K562 (cell line): Measurements from ENCODE around the gene CRADD. TPM values are rescaled to one million over a fixed set of nuclear protein-coding genes. Genes with fewer than 3 reads are reported as not detected.

Experiments
- ATAC-seq: fragments of 200-7000 bp; cut with Tn5 transposase; 3 replicates; pipeline ENCODE4 v1.9.1; 2020; ENCODE audit warnings: moderate library complexity
- BruUV-seq: library from RNA; stranded (reverse); fragments of 400-500 nt; replicated peaks from 2 replicates; lab custom pipeline; 2021; lab: Mats Ljungman, UMichigan
- CTCF ChIA-PET: fragments of 300-600 bp; formaldehyde crosslinking; extraction: SDS; loops from one replicate; lab custom pipeline; 2021; ENCODE audit warnings: low intra/inter-chr PET ratio; lab: Yijun Ruan, JAX
- POLR2A ChIA-PET: fragments of 300-600, 350-650 bp; sonication (Branson Sonifier 250); formaldehyde crosslinking; extraction: SDS; loops from one replicate; lab custom pipeline; 2021; ENCODE audit warnings: antibody characterized with exemption, inconsistent platforms; lab: Yijun Ruan, JAX
- DNase-seq, 4 experiments: peaks; one replicate each; pipeline versions ENCODE4 v3.0.0 to v3.0.0-alpha.2; 2011 to 2018; ENCODE audit warnings: low spot score in 3 of 4, mixed read lengths in 3 of 4; ENCODE audit errors: extremely low read depth in 1 of 4
- FAIRE-seq: peaks from 2 replicates; lab custom pipeline; 2011; peaks lifted over from hg19 to GRCh38; lab: Jason Lieb, UNC
- H2AFZ ChIP-seq: 2 replicates; pipeline ENCODE4 v1.6.0; 2011; ENCODE audit warnings: low read depth, low read length, control low read depth, inconsistent platforms
- H3K27ac ChIP-seq: fragments of 200-600 bp; 3 replicates; pipeline ENCODE4 v1.8.0; 2011; ENCODE audit warnings: low read depth, mild to moderate bottlenecking, control low read depth, inconsistent platforms, low read length, moderate library complexity, mixed read lengths; ENCODE audit errors: extremely low read depth
- H3K27me3 ChIP-seq, 2 experiments: fragments of 300-600 bp in 1 of 2; 2 replicates in 1 of 2; 3 replicates in 1 of 2; pipeline versions ENCODE4 v1.6.0 to v1.8.0; 2011; ENCODE audit warnings: inconsistent platforms in 2 of 2, low read length in 2 of 2, mild to moderate bottlenecking in 1 of 2, mixed read lengths in 1 of 2, moderate library complexity in 1 of 2; ENCODE audit not compliant: control insufficient read depth in 2 of 2, insufficient read depth in 2 of 2
- H3K36me3 ChIP-seq: fragments of 300-600 bp; 3 replicates; pipeline ENCODE4 v1.8.0; 2011; ENCODE audit warnings: mild to moderate bottlenecking, low read length, inconsistent platforms; ENCODE audit not compliant: control insufficient read depth, insufficient read depth
- H3K4me1 ChIP-seq, 2 experiments: fragments of 200-600 bp in 1 of 2; replicated peaks in 1 of 2; 2 replicates in 1 of 2; 3 replicates in 1 of 2; pipeline versions ENCODE4 v1.5.1 to v1.8.0; 2011; ENCODE audit warnings: inconsistent platforms in 2 of 2, low read length in 2 of 2, mild to moderate bottlenecking in 1 of 2, mixed read lengths in 1 of 2, moderate library complexity in 1 of 2; ENCODE audit not compliant: control insufficient read depth in 2 of 2, insufficient read depth in 2 of 2
- H3K4me2 ChIP-seq: 2 replicates; pipeline ENCODE4 v1.6.1; 2011; ENCODE audit warnings: low read length, control low read depth, inconsistent platforms, mixed read lengths; ENCODE audit not compliant: insufficient read depth
- H3K4me3 ChIP-seq: fragments of 200-600 bp; sonication (generic), shearing (Covaris generic); 2 replicates; pipeline ENCODE4 v1.5.1; 2016; ENCODE audit warnings: control low read depth, inconsistent platforms
- H3K79me2 ChIP-seq: fragments of 200-600 bp; 3 replicates; pipeline ENCODE4 v1.8.0; 2011; ENCODE audit warnings: low read length, inconsistent platforms; ENCODE audit not compliant: control insufficient read depth, insufficient read depth
- H3K9ac ChIP-seq, 2 experiments: 2 replicates each; pipeline versions ENCODE4 v1.6.0 to v1.6.1; 2011; ENCODE audit warnings: low read depth in 2 of 2, low read length in 2 of 2, control low read depth in 1 of 2, inconsistent platforms in 1 of 2, mild to moderate bottlenecking in 1 of 2, mixed read lengths in 1 of 2; ENCODE audit not compliant: insufficient read depth in 1 of 2
- H3K9me1 ChIP-seq: one replicate; pipeline ENCODE4 v1.6.0; 2011; ENCODE audit warnings: inconsistent platforms, mild to moderate bottlenecking, low read length, moderate library complexity; ENCODE audit not compliant: control insufficient read depth, insufficient read depth
- H3K9me3 ChIP-seq: replicated peaks from 2 replicates; pipeline ENCODE4 v1.5.1; 2011; ENCODE audit warnings: low read depth, low read length, inconsistent platforms; ENCODE audit not compliant: control insufficient read depth, insufficient read depth
- H4K20me1 ChIP-seq: replicated peaks from 2 replicates; pipeline ENCODE4 v1.6.1; 2011; ENCODE audit warnings: low read length, inconsistent platforms, mixed read lengths; ENCODE audit not compliant: control insufficient read depth, insufficient read depth
- BCOR ChIP-seq: fragments of 450-650 bp; IDR thresholded peaks from 2 replicates; pipeline ENCODE4 v1.6.1; 2016
- CBFA2T3 ChIP-seq: fragments of 450-650 bp; IDR thresholded peaks from 2 replicates; pipeline ENCODE4 v1.6.1; 2017
- GTF2A2 ChIP-seq: IDR thresholded peaks from 2 replicates; pipeline ENCODE4 v1.6.1; 2016; ENCODE audit warnings: mild to moderate bottlenecking, missing genetic modification characterization, missing compliant biosample characterization
- MCM7 ChIP-seq, 2 experiments: fragments of 450-650 bp; IDR thresholded peaks; 2 replicates each; pipeline ENCODE4 v1.6.1; 2016 to 2018
- NFYB ChIP-seq: IDR thresholded peaks from 2 replicates; pipeline ENCODE4 v1.6.1; 2011; ENCODE audit warnings: mild to moderate bottlenecking, moderate library complexity; ENCODE audit not compliant: insufficient read length; ENCODE audit errors: extremely low read depth
- PTBP1 ChIP-seq: fragments of 200-400 bp; formaldehyde crosslinking; IDR thresholded peaks from 2 replicates; pipeline ENCODE4 v1.6.1; 2017; ENCODE audit warnings: low read depth, low read length
- SMARCA5 ChIP-seq: fragments of 450-650 bp; IDR thresholded peaks from 2 replicates; pipeline ENCODE4 v1.6.1; 2016
- ZBTB17 ChIP-seq: fragments of 450-650 bp; formaldehyde crosslinking; IDR thresholded peaks from 2 replicates; pipeline ENCODE4 v1.4.0; 2020; ENCODE audit warnings: mild to moderate bottlenecking
- ZNF280B ChIP-seq: fragments of 250-450 bp; sonication (Bioruptor Pico); IDR thresholded peaks from 2 replicates; pipeline ENCODE4 v1.5.1; 2021; ENCODE audit warnings: mild to moderate bottlenecking
- ZNF707 ChIP-seq: fragments of 250-450 bp; sonication (Bioruptor Pico); conservative IDR thresholded peaks from 2 replicates; pipeline ENCODE4 v1.8.0; 2022; ENCODE audit warnings: inconsistent platforms, mild to moderate bottlenecking, moderate library complexity
- WGBS: fragments of 100-300 bp; shearing (Covaris generic); methylation state at CpG from one replicate; pipeline ENCODE4 v1.1.6; 2016; ENCODE audit warnings: low coverage, mixed read lengths; ENCODE audit not compliant: insufficient coverage; ENCODE audit errors: missing lambda C conversion rate; 5-methylcytosine and 5-hydroxymethylcytosine counted together
- in situ Hi-C: fragments of 300-500 bp; cut with MboI; formaldehyde crosslinking; loops from 4 replicates; pipeline ENCODE4 v1.15.0; 2018; ENCODE audit warnings: inconsistent platforms, mixed read lengths
- intact Hi-C: fragments of 100-400 bp; cut with micrococcal nuclease; formaldehyde crosslinking; loops from 2 replicates; pipeline ENCODE4 v1.14.2; 2022
- polyA plus RNA-seq, 8 experiments: library from polyadenylated mRNA; depleted of rRNA in 4 of 8; stranded (reverse) in 5 of 8; unstranded in 3 of 8; fragments of >200 nt; fragmentation: Nextera tagmentation in 2 of 8; fragmentation: Illumina TruSeq in 1 of 8; extraction: Ambion mirVana in 2 of 8; extraction: Trizol in 1 of 8; gene quantifications; 2 replicates each; pipeline versions ENCODE4 v1.2.1 to v1.2.3, GENCODE V29; 2011 to 2014; ENCODE audit warnings: inconsistent platforms in 1 of 8, missing spikeins in 1 of 8
- total RNA-seq, 7 experiments: library from RNA; depleted of rRNA in 6 of 7; stranded (reverse); fragments of >200 nt in 6 of 7; fragmentation: Illumina TruSeq in 2 of 7; extraction: Trizol in 2 of 7; gene quantifications; 2 replicates each; pipeline versions ENCODE4 v1.2.1 to v1.2.3, GENCODE V29; 2011 to 2021; ENCODE audit warnings: low replicate concordance in 1 of 7
- TF ChIP-seq, protein P1 (sequence below): fragments of 450-650 bp; IDR thresholded peaks from 2 replicates; pipeline ENCODE4 v1.6.1; 2017; ENCODE audit warnings: antibody characterized with exemption, mild to moderate bottlenecking
- TF ChIP-seq, protein P2 (sequence below): fragments of 450-650 bp; IDR thresholded peaks from 2 replicates; pipeline ENCODE4 v1.6.1; 2016; ENCODE audit warnings: low read depth, mild to moderate bottlenecking, moderate library complexity
- TF ChIP-seq, protein P3 (sequence below): sonication (generic); formaldehyde crosslinking; IDR thresholded peaks from 2 replicates; pipeline ENCODE4 v1.8.0; 2023; ENCODE audit warnings: mild to moderate bottlenecking, missing genetic modification reagents

CRADD gene
- total and polyA plus RNA-seq, 9 of the 15 experiments (the other 6 are each of a cell fraction or from before 2014, with no cell fraction given) = 20.5 to 41.1 (median 25.9) TPM

DNA sequence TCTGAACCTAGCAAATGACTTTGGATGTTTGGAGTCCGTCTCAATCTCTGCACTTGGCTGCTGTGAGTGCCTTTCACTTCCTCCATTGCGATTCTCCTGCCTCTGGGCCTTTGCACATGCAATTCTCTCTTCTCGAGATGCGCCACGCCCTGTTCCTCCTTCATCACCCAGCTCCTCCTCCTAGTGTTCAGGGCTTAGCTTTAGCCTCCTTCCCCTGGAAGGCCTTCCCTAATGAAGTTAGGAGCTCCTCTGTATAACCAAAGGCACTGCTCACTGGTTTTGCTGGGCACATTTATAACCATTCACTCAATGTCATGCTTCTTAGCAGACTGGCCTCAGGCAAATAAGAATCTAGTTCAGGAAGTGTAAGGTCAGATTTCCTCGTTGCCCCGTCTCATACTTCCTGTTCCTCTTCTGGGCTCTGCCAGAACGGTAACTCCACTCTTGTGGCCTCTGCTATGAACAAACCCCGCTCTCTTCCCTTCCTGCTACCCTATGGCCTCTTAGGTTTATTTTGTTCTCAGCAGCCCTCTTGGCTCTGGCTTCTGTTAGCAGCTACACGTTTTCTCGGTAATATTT is 171.4 kb downstream of the CRADD start:
- Histone ChIP-seq H3K4me1 (peaks cover 4 to 11% of the 10 kb centered on the region in 2 experiments; a peak in 4 of 5 replicates), H3K9me1 (no peaks in the 10 kb centered on the region), H3K9me3 (no peaks in the 10 kb centered on the region), H3K4me2 (no peak overlapping the region; the same call in 1 of the 2 replicates), H3K36me3 (peaks cover 3% of the 10 kb centered on the region; the same call in 2 of the 3 replicates), H4K20me1 (no peaks in the 10 kb centered on the region), H3K4me3 (no peak overlapping the region), H2AFZ (no peak overlapping the region), H3K27me3 (no peaks in the 10 kb centered on the region), H3K79me2 (no peaks in the 10 kb centered on the region), H3K9ac (no peak overlapping the region), H3K27ac (no peak overlapping the region)
- POLR2A ChIA-PET = interaction anchor here (0.7 to 1.1 kb wide), 3 partner anchors 12 to 28 kb away, joined by 3 to 6 read pairs (median 3); no protein-coding TSS in a partner anchor
- CTCF ChIA-PET = no interaction called here
- intact Hi-C loops (no loop called here), in situ Hi-C loops (no loop called here)
- ATAC-seq = peak; percentile 55
- no TSS peak for BruUV-seq
- peak; percentile 42 for FAIRE-seq
- WGBS = 63% methylated on average over 11 of the region's 11 CpGs
- no peak for DNase-seq
- TF ChIP-seq CBFA2T3 (no peak), ZBTB17 (CRISPR knock-in tag) (no peak), SMARCA5 (peak; percentile 38; the same call in 1 of the 2 replicates), ZNF707 (CRISPR knock-in tag) (no peak), GTF2A2 (tag) (no peak), NFYB (no peak), BCOR (peak; percentile 75), MCM7 (IDR thresholded peaks at IDR 0.05) (no peak), ZNF280B (CRISPR knock-in tag) (no peak), PTBP1 (no peak)
- TF ChIP-seq, protein P1, sequence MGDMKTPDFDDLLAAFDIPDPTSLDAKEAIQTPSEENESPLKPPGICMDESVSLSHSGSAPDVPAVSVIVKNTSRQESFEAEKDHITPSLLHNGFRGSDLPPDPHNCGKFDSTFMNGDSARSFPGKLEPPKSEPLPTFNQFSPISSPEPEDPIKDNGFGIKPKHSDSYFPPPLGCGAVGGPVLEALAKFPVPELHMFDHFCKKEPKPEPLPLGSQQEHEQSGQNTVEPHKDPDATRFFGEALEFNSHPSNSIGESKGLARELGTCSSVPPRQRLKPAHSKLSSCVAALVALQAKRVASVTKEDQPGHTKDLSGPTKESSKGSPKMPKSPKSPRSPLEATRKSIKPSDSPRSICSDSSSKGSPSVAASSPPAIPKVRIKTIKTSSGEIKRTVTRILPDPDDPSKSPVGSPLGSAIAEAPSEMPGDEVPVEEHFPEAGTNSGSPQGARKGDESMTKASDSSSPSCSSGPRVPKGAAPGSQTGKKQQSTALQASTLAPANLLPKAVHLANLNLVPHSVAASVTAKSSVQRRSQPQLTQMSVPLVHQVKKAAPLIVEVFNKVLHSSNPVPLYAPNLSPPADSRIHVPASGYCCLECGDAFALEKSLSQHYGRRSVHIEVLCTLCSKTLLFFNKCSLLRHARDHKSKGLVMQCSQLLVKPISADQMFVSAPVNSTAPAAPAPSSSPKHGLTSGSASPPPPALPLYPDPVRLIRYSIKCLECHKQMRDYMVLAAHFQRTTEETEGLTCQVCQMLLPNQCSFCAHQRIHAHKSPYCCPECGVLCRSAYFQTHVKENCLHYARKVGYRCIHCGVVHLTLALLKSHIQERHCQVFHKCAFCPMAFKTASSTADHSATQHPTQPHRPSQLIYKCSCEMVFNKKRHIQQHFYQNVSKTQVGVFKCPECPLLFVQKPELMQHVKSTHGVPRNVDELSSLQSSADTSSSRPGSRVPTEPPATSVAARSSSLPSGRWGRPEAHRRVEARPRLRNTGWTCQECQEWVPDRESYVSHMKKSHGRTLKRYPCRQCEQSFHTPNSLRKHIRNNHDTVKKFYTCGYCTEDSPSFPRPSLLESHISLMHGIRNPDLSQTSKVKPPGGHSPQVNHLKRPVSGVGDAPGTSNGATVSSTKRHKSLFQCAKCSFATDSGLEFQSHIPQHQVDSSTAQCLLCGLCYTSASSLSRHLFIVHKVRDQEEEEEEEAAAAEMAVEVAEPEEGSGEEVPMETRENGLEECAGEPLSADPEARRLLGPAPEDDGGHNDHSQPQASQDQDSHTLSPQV = no peak
- TF ChIP-seq, protein P2, sequence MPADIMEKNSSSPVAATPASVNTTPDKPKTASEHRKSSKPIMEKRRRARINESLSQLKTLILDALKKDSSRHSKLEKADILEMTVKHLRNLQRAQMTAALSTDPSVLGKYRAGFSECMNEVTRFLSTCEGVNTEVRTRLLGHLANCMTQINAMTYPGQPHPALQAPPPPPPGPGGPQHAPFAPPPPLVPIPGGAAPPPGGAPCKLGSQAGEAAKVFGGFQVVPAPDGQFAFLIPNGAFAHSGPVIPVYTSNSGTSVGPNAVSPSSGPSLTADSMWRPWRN = no peak
- TF ChIP-seq, protein P3, sequence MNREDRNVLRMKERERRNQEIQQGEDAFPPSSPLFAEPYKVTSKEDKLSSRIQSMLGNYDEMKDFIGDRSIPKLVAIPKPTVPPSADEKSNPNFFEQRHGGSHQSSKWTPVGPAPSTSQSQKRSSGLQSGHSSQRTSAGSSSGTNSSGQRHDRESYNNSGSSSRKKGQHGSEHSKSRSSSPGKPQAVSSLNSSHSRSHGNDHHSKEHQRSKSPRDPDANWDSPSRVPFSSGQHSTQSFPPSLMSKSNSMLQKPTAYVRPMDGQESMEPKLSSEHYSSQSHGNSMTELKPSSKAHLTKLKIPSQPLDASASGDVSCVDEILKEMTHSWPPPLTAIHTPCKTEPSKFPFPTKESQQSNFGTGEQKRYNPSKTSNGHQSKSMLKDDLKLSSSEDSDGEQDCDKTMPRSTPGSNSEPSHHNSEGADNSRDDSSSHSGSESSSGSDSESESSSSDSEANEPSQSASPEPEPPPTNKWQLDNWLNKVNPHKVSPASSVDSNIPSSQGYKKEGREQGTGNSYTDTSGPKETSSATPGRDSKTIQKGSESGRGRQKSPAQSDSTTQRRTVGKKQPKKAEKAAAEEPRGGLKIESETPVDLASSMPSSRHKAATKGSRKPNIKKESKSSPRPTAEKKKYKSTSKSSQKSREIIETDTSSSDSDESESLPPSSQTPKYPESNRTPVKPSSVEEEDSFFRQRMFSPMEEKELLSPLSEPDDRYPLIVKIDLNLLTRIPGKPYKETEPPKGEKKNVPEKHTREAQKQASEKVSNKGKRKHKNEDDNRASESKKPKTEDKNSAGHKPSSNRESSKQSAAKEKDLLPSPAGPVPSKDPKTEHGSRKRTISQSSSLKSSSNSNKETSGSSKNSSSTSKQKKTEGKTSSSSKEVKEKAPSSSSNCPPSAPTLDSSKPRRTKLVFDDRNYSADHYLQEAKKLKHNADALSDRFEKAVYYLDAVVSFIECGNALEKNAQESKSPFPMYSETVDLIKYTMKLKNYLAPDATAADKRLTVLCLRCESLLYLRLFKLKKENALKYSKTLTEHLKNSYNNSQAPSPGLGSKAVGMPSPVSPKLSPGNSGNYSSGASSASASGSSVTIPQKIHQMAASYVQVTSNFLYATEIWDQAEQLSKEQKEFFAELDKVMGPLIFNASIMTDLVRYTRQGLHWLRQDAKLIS (CRISPR knock-in tag) = no peak
